Islet of Langerhans (tissue), 1 donor: ENCODE measurements around the gene C2CD2L.
"Not testable (repeated sequence)": the region's sequence is repeated elsewhere in the genome, so short reads cannot be mapped to it uniquely, and the experiment has no call there.

ENCODE experiments used
- FAIRE-seq: peaks from one replicate; lab custom pipeline; 2011; peaks lifted over from hg19 to GRCh38; lab: Jason Lieb, UNC

The C2CD2L gene

GRCh38 chr11:119093942-119094815 lies 13.0 kb upstream of the C2CD2L start:
- FAIRE-seq, result no peak

DNA sequence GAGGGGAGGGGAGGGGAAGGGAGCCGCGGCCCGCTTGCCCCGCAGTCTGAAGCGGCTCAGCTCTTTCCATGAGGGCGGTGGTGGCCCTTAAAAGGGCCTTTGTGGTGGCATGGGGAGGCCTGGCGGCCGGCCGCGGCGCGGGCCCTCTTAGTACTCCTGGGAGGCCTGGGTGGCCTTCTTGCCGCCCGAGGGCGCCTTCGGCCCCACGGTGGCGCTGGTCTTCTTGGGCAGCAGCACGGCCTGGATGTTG lies 12.4 kb upstream of the C2CD2L start:
- no peak for FAIRE-seq

DNA sequence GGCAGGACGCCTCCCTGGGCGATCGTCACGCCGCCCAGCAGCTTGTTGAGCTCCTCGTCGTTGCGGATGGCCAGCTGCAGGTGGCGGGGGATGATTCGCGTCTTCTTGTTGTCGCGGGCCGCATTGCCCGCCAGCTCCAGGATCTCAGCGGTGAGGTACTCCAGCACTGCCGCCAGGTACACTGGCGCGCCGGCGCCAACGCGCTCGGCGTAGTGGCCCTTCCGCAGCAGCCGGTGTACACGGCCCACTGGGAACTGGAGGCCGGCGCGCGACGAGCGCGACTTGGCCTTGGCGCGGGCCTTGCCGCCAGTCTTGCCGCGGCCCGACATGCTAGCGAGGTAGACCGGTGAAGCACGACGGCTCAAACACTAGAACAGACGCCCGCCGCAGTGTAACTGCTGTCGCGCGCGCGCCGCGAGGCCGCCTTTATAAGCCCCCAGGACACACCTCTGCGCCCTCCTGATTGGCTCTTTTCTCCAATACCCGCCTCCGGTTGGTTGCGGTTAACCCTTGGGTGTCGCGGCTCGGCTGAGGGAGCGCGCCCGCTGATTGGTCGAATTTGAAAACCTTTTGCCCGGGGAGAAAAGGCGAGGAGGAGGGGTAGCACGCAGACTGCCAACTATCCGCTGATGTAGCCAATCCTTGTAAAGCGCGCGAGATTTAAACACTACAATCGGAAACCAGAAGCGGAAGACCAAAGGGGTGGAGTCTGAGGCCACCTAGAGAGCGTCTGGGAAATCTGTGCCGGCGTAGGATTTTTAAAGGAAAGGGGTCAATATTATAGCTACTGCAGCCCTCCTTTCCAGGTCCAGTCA lies 11.9 kb upstream of the C2CD2L start:
- FAIRE-seq, result peak; percentile 98

- no peak for FAIRE-seq
These were observed 7.4 kb upstream of the C2CD2L start for GRCh38 chr11:119099711-119100110.

DNA sequence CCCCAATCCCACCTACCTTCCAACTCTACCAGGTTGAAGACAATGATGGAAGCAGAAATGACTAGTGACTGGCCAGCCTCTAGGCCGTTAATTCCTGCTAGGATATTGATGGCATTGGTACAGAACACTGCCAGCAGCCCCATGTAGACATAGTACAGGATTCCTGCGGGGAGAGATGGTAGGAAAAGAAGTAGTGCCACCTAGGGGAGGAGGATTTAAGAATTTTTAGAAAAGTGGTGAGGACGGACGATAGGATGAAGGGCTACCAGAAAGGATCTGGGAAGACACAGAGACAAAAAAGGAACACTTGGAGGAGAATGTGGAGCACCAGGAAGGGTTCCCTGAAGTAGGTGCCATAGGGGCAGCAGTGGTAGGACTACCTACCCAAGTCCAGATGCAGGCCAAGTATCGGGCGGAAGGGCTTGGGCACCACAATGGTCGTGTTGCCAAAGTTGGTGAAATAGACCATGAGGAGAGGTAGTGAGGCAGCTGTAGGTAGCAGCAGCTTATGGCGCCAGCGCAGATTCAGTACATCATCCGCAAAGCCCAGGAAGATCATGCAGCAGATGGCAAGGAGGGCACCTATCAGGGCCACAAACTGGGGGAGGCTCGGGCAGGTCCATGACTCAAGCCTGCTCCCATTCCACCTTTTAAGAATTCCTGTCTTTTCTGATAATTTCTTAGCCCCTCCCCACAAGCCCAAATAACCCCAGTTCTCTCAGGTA lies 6.7 kb upstream of the C2CD2L start:
- FAIRE-seq, result no peak

DNA sequence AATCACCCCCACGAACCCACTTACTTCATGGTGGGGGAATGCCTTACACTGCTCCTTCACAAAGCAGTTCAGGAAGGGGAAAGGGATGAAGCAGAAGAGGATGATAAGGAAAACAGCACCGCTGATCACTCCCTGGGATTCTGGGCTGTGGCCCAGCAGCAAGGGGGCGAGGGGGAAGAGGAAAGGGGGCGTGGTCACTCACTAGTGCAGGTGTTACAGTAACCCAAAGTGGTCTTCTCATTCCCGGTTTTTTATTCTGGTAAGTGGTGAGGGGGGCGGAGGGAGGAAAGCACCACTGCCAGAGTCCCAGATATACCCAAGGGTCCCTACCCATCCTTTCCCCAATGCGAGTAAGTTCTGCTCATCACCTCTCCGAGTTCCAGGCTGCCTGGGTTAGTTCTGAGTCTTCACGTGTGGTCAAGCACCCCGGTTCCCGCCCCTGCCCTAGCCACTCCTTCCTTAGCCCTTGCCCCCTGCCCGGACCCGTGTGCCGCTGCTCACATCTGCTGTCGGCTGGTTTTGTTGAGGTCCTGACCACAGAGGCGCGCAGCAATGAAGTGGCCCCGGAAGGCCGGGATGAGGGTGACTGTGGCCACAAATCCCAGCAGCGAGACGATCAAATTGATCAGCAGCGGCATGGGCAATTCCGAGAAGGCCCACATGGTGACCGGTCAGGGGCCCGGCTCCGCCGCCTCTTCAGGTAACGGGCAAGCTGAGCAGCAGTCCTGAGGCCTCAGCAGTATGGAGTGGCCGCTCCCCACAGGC lies 6.0 kb upstream of the C2CD2L start:
- FAIRE-seq, result no peak

DNA sequence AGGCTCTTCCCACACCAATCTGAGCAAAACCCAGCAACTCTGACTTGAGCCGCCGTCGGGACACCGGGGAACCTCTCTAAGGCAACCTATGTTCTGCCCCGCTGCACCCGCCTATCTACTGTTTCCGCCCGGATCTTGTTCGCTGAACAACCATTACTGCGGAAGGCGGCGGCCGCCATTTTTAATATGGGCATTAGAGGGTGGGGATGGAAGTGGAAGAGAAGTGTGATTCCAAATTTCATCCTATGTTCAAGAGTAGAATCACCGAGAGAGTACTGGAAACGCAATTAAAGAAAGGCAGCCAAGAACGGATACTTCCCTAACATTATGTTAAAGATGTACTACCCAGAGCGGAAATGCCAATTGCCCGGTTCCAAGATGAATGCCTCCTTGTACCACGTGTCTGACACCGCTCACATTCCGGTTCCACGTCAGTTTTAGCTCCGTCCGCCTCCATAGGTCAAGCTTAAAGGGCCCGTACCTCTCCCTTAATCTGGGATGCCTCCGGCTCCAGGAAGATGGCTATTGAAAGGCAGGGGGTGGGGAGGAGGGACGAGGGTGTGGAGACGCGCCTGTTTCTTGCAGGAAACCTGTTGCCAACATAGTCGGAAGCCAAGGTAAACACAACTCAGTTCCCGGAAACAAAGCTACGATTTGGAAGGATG lies 5.3 kb upstream of the C2CD2L start, which contains the start of gene DPAGT1:
TSS of gene DPAGT1 (minus strand) at position 95 of the 665 bp plus-strand sequence. CDS start 198 bp downstream, outside the sequence.
- FAIRE-seq, result peak; percentile 95

DNA sequence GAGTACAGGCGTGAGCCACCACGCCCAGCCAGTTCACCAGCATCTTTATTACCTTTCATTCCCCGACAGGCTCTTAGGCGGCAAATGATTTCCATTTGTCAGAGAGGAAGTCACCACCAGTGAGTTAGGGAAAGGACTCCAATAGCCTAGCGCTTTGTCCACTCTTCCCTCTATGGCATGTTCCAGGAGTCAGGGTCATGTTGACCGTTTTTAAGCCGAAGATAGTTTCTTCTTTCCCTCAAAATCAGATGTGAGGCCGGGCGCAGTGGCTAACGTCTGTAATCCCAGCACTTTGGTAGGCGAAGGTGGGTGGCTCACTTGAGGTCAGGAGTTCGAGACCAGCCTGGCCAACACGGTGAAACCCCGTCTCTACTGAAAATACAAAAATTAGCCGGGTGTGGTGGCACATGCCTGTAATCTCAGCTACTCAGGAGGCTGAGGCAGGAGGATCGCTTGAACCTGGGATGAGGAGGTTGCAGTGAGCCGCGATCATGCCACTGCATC lies 3.9 kb upstream of the C2CD2L start:
- not testable (repeated sequence) for FAIRE-seq

GRCh38 chr11:119103793-119104192 lies 3.4 kb upstream of the C2CD2L start:
- no peak for FAIRE-seq

DNA sequence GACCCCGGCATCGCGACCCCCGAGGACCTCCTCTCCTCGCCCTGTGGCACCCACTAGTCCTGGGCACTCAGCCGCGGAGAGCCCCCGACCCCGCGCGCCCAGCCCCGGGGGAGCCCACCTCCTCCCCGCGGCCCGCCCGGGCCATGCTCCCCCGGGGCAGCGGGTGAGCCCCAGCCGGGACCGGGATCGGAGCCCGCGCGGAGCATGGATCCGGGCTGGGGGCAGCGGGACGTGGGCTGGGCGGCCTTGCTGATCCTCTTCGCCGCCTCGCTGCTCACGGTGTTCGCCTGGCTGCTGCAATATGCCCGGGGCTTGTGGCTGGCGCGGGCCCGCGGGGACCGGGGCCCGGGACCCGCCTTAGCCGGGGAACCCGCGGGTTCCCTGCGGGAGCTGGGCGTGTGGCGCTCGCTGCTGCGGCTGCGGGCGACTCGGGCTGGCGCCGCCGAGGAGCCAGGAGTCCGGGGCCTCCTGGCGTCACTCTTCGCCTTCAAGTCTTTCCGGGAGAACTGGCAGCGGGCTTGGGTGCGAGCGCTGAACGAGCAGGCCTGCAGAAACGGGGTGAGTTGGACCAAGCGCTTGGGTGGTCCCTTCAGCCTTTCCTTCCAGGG lies 498 bp downstream of the C2CD2L start:
- no peak for FAIRE-seq

DNA sequence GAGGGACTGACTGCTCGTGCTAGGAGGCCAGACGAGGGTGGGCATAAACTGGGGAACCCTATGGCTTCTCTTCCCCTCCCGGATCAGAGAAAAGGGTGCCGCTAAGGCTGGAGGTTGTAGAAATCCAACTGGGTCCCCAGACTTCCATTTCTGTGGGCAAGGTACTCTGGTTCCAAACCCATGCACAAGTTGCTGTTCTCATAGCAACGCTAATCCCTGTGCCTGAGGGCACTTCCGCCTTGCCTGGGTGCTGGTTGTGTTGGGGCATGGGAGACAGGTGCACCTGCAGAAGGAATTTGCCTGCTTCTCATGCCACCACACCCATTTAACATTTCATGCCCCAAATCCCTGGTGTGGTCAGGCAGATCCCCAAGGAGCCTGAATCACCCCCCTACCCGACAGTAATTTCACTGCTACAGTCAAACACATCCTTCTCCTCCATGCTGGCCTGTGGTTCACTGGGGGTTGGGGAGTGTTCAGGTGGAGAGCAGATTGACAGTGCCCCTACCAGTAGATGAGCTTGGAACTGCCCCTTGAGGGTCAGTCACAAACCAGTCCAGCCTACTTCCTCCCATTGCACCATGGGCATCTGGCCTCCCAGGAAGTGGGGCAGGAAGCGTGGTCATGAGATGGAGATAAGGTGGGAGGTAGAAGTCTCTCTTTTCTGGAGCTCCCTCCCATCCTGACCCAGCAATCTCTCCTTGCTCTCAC lies 1.2 kb downstream of the C2CD2L start:
- no peak for FAIRE-seq

GRCh38 chr11:119108857-119109221 lies 1.7 kb downstream of the C2CD2L start:
- FAIRE-seq, result no peak

DNA sequence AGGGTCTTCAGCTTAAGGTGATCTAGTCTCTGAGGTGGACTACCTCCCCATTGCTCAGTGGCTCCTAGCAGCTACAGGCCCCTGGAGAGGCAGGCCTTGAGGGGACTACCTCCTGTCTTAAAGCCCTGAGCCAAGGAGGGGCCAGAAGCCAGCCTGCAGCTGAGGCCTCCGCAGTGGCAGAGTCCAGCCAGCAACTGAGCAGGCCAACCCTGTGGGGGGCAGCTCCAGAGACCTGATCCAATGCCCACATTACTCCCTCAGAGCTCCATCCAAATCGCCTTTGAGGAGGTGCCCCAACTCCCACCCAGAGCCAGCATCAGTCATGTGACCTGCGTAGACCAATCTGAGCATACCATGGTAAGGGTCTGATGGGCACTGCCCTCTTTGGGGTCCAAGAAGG lies 2.7 kb downstream of the C2CD2L start:
- FAIRE-seq, result no peak

- FAIRE-seq, result no peak
These were observed 3.3 kb downstream of the C2CD2L start for GRCh38 chr11:119110439-119110838.

GRCh38 chr11:119111361-119111925 lies 4.3 kb downstream of the C2CD2L start:
- FAIRE-seq, result no peak

- no peak for FAIRE-seq
These were observed 5.3 kb downstream of the C2CD2L start for GRCh38 chr11:119112314-119113020.

GRCh38 chr11:119113716-119114115 lies 6.6 kb downstream of the C2CD2L start:
- no peak for FAIRE-seq

GRCh38 chr11:119114351-119114750 lies 7.2 kb downstream of the C2CD2L start:
- FAIRE-seq, result no peak

- no peak for FAIRE-seq
These were observed 8.5 kb downstream of the C2CD2L start for GRCh38 chr11:119115484-119116234.
